H9 (cell line): ENCODE data around the gene OR1J1. TPM values are rescaled to one million over a fixed set of nuclear protein-coding genes. Genes with fewer than 3 reads are reported as not detected.

Source experiments
- DNase-seq: peaks from one replicate; pipeline ENCODE4 v3.0.0-alpha.2; 2017
- H2AFZ ChIP-seq: one replicate; pipeline ENCODE4 v1.6.1; 2013; ENCODE audit warnings: mild to moderate bottlenecking, low read length, control low read depth, moderate library complexity
- H2AK5ac ChIP-seq: 2 replicates; pipeline ENCODE4 v1.6.1; 2013; ENCODE audit warnings: low read length, control low read depth, mixed read lengths; ENCODE audit not compliant: insufficient read length
- H2BK120ac ChIP-seq: one replicate; pipeline ENCODE4 v1.6.1; 2013; ENCODE audit warnings: low read depth, mild to moderate bottlenecking, low read length, control low read depth, inconsistent platforms; ENCODE audit not compliant: poor library complexity, severe bottlenecking
- H2BK12ac ChIP-seq: 2 replicates; pipeline ENCODE4 v1.6.1; 2013; ENCODE audit warnings: low read length, control low read depth, mixed read lengths, low read depth; ENCODE audit not compliant: insufficient read length
- H2BK15ac ChIP-seq: 2 replicates; pipeline ENCODE4 v1.6.1; 2013; ENCODE audit warnings: low read depth, low read length, control low read depth
- H2BK20ac ChIP-seq: one replicate; pipeline ENCODE4 v1.6.1; 2013; ENCODE audit warnings: low read depth, mild to moderate bottlenecking, low read length, control low read depth, inconsistent platforms; ENCODE audit not compliant: poor library complexity, severe bottlenecking
- H2BK5ac ChIP-seq: 2 replicates; pipeline ENCODE4 v1.6.1; 2013; ENCODE audit warnings: low read length, control low read depth, mixed read lengths; ENCODE audit not compliant: insufficient read length
- H3K14ac ChIP-seq: 2 replicates; pipeline ENCODE4 v1.6.1; 2013; ENCODE audit warnings: low read length, control low read depth; ENCODE audit not compliant: insufficient read depth
- H3K18ac ChIP-seq: 2 replicates; pipeline ENCODE4 v1.6.1; 2013; ENCODE audit warnings: low read depth, mild to moderate bottlenecking, mixed read lengths, low read length, control low read depth; ENCODE audit not compliant: insufficient read length
- H3K23ac ChIP-seq: 2 replicates; pipeline ENCODE4 v1.6.1; 2013; ENCODE audit warnings: low read length, control low read depth, mixed read lengths, low read depth; ENCODE audit not compliant: insufficient read length
- H3K23me2 ChIP-seq: 2 replicates; pipeline ENCODE4 v1.6.1; 2013; ENCODE audit warnings: low read depth, mild to moderate bottlenecking, mixed read lengths, low read length, control low read depth; ENCODE audit not compliant: insufficient read length, poor library complexity, severe bottlenecking
- H3K27ac ChIP-seq: 2 replicates; pipeline ENCODE4 v1.5.1; 2013; ENCODE audit warnings: low read length, control low read depth, mixed read lengths, low read depth; ENCODE audit not compliant: insufficient read length
- H3K27me3 ChIP-seq: 2 replicates; pipeline ENCODE4 v1.6.1; 2013; ENCODE audit warnings: low read length, control low read depth, inconsistent platforms; ENCODE audit not compliant: insufficient read depth
- H3K4ac ChIP-seq: 2 replicates; pipeline ENCODE4 v1.6.1; 2013; ENCODE audit warnings: low read depth, mild to moderate bottlenecking, control low read depth, inconsistent platforms, low read length, moderate library complexity
- H3K4me1 ChIP-seq: 2 replicates; pipeline ENCODE4 v1.6.1; 2013; ENCODE audit warnings: low read length, control low read depth, inconsistent platforms; ENCODE audit not compliant: insufficient read depth
- H3K4me2 ChIP-seq: 2 replicates; pipeline ENCODE4 v1.6.1; 2013; ENCODE audit warnings: low read length, control low read depth, mixed read lengths; ENCODE audit not compliant: insufficient read length, insufficient read depth
- H3K56ac ChIP-seq: 2 replicates; pipeline ENCODE4 v1.6.1; 2013; ENCODE audit warnings: low read depth, mild to moderate bottlenecking, mixed read lengths, low read length, control low read depth; ENCODE audit not compliant: insufficient read length
- H3K79me1 ChIP-seq: 2 replicates; pipeline ENCODE4 v1.6.1; 2013; ENCODE audit warnings: low read depth, mild to moderate bottlenecking, moderate library complexity, low read length, control low read depth, inconsistent platforms; ENCODE audit not compliant: insufficient read depth, poor library complexity, severe bottlenecking
- H3K79me2 ChIP-seq: 2 replicates; pipeline ENCODE4 v1.6.1; 2013; ENCODE audit warnings: low read length, control low read depth, inconsistent platforms; ENCODE audit not compliant: insufficient read depth
- H3K9ac ChIP-seq: 2 replicates; pipeline ENCODE4 v1.6.1; 2013; ENCODE audit warnings: low read length, control low read depth, mixed read lengths; ENCODE audit not compliant: insufficient read length; ENCODE audit errors: extremely low read depth
- H3K9me3 ChIP-seq: one replicate; pipeline ENCODE4 v1.6.1; 2013; ENCODE audit warnings: low read depth, low read length, inconsistent platforms; ENCODE audit not compliant: control insufficient read depth
- H3T11ph ChIP-seq: one replicate; pipeline ENCODE4 v1.6.1; 2013; ENCODE audit warnings: mild to moderate bottlenecking, low read length, control low read depth, inconsistent platforms
- H4K20me1 ChIP-seq: one replicate; pipeline ENCODE4 v1.6.1; 2013; ENCODE audit not compliant: control insufficient read depth, insufficient read length, insufficient read depth
- H4K5ac ChIP-seq: 2 replicates; pipeline ENCODE4 v1.6.1; 2013; ENCODE audit warnings: low read depth, mild to moderate bottlenecking, mixed read lengths, low read length, control low read depth; ENCODE audit not compliant: insufficient read length
- H4K8ac ChIP-seq: replicated peaks from 2 replicates; pipeline ENCODE4 v1.6.1; 2013; ENCODE audit warnings: low read length, control low read depth, mixed read lengths, low read depth; ENCODE audit not compliant: insufficient read length
- H4K91ac ChIP-seq: 2 replicates; pipeline ENCODE4 v1.6.1; 2013; ENCODE audit warnings: low read depth, mild to moderate bottlenecking, moderate library complexity, mixed read lengths, low read length, control low read depth; ENCODE audit not compliant: insufficient read length
- H3K27ac Mint-ChIP-seq, 3 experiments: 2 replicates in 2 of 3; 3 replicates in 1 of 3; pipeline ENCODE4 v1.8.0; 2020 to 2021; ENCODE audit warnings: mixed read lengths in 3 of 3, mild to moderate bottlenecking in 1 of 3, moderate library complexity in 1 of 3
- H3K27me3 Mint-ChIP-seq: 2 replicates; pipeline ENCODE4 v1.8.0; 2021; ENCODE audit warnings: low read depth, mild to moderate bottlenecking, moderate library complexity, mixed read lengths
- H3K36me3 Mint-ChIP-seq, 3 experiments: 2 replicates in 2 of 3; 3 replicates in 1 of 3; pipeline ENCODE4 v1.8.0; 2020 to 2021; ENCODE audit warnings: low read depth in 3 of 3, mixed read lengths in 3 of 3; ENCODE audit not compliant: insufficient read depth in 1 of 3
- H3K4me1 Mint-ChIP-seq, 2 experiments: 2 replicates each; pipeline ENCODE4 v1.8.0; 2020; ENCODE audit warnings: mixed read lengths in 2 of 2
- H3K4me3 Mint-ChIP-seq, 2 experiments: 2 replicates in 1 of 2; 3 replicates in 1 of 2; pipeline ENCODE4 v1.8.0; 2020 to 2021; ENCODE audit warnings: mild to moderate bottlenecking in 2 of 2, mixed read lengths in 2 of 2, moderate library complexity in 1 of 2
- H3K9me3 Mint-ChIP-seq, 2 experiments: 2 replicates in 1 of 2; 3 replicates in 1 of 2; pipeline ENCODE4 v1.8.0; 2020; ENCODE audit warnings: mild to moderate bottlenecking in 2 of 2, mixed read lengths in 2 of 2, moderate library complexity in 1 of 2
- CTCF ChIP-seq: fragments of 200-600 bp; sonication (generic); conservative IDR thresholded peaks from 3 replicates; pipeline ENCODE4 v1.8.0; 2021; ENCODE audit warnings: antibody characterized with exemption, mild to moderate bottlenecking
- WGBS: extraction: QIAGEN DNeasy Blood & Tissue Kit; methylation state at CpG from one replicate; pipeline ENCODE4 v1.1.7; 2013; ENCODE audit warnings: missing lambda C conversion rate, low lambda C conversion rate, mixed read lengths; ENCODE audit not compliant: insufficient read length; ENCODE audit errors: extremely low coverage; 5-methylcytosine and 5-hydroxymethylcytosine counted together
- total RNA-seq: library from RNA; stranded (reverse); gene quantifications from 2 replicates; pipeline ENCODE4 v1.2.1, GENCODE V29; 2021

OR1J1 gene
- total RNA-seq, 1 experiment from 2014 or later = not detected

GRCh38 chr9:122453677-122454135 lies 24.0 kb downstream of the OR1J1 start:
- Histone ChIP-seq H2BK12ac (no peak overlapping the region), H3K9ac (no peak overlapping the region), H3K27ac (no peak overlapping the region), H4K20me1 (no peaks in the 10 kb centered on the region), H2AK5ac (no peak overlapping the region), H3K4ac (no peak overlapping the region), H3K14ac (no peak overlapping the region), H2BK20ac (no peak overlapping the region), H2BK120ac (no peak overlapping the region), H3K27me3 (no peaks in the 10 kb centered on the region), H3K56ac (no peak overlapping the region), H3K18ac (no peak overlapping the region), H4K91ac (no peak overlapping the region), H3K23me2 (no peaks in the 10 kb centered on the region), H3K79me2 (no peaks in the 10 kb centered on the region), H3K23ac (no peak overlapping the region), H4K5ac (no peak overlapping the region), H4K8ac (no peak overlapping the region), H2AFZ (no peak overlapping the region), H3K4me1 (no peaks in the 10 kb centered on the region), H3T11ph (no peak overlapping the region), H3K9me3 (peaks cover 5% of the 10 kb centered on the region), H2BK5ac (no peak overlapping the region), H2BK15ac (no peak overlapping the region), H3K4me2 (no peak overlapping the region), H3K79me1 (no peaks in the 10 kb centered on the region)
- DNase-seq = no peak
- Mint-ChIP-seq H3K4me3 (no peak overlapping the region), H3K9me3 (peaks cover 21 to 52% of the 10 kb centered on the region in 2 experiments), H3K36me3 (no peaks in the 10 kb centered on the region), H3K27ac (no peak overlapping the region), H3K4me1 (no peaks in the 10 kb centered on the region), H3K27me3 (peaks cover 3% of the 10 kb centered on the region)
- no peak for TF ChIP-seq CTCF
- no CpG with 5 or more reads among the region's 2 CpGs for WGBS
